Keratinocyte (primary cell): ENCODE measurements around the gene CNNM2. TPM values are rescaled to one million over a fixed set of nuclear protein-coding genes. Genes with fewer than 3 reads are reported as not detected.

Source experiments
- DNase-seq: peaks from one replicate; pipeline ENCODE4 v3.0.0-alpha.2; 2011; ENCODE audit warnings: low read depth, missing footprints, low spot score
- FAIRE-seq: peaks from 2 replicates; lab custom pipeline; 2011; peaks lifted over from hg19 to GRCh38; lab: Jason Lieb, UNC
- H2AFZ ChIP-seq: 2 replicates; pipeline ENCODE4 v1.6.0; 2012; ENCODE audit warnings: low read length, control low read depth, inconsistent platforms; ENCODE audit not compliant: control insufficient read depth
- H3K27ac ChIP-seq: 2 replicates; pipeline ENCODE4 v1.5.1; 2011; ENCODE audit warnings: low read length; ENCODE audit not compliant: control insufficient read depth, insufficient read depth
- H3K27me3 ChIP-seq: 3 replicates; pipeline ENCODE4 v1.6.0; 2011; ENCODE audit warnings: low read length; ENCODE audit not compliant: control insufficient read depth, insufficient read depth; ENCODE audit errors: extremely low read depth
- H3K36me3 ChIP-seq, 2 experiments: 2 replicates in 1 of 2; 3 replicates in 1 of 2; pipeline ENCODE4 v1.5.1; 2011; ENCODE audit warnings: low read length in 2 of 2, mild to moderate bottlenecking in 1 of 2; ENCODE audit not compliant: control insufficient read depth in 2 of 2, insufficient read depth in 2 of 2; ENCODE audit errors: extremely low read depth in 1 of 2
- H3K4me1 ChIP-seq: 3 replicates; pipeline ENCODE4 v1.5.1; 2011; ENCODE audit warnings: low read length; ENCODE audit not compliant: control insufficient read depth, insufficient read depth; ENCODE audit errors: extremely low read depth
- H3K4me2 ChIP-seq: 3 replicates; pipeline ENCODE4 v1.6.0; 2011; ENCODE audit warnings: low read depth, low read length; ENCODE audit not compliant: control insufficient read depth, insufficient read depth; ENCODE audit errors: extremely low read depth
- H3K4me3 ChIP-seq, 3 experiments: fragments of 200-600 bp in 1 of 3; sonication (generic) in 1 of 3; 2 replicates in 2 of 3; 3 replicates in 1 of 3; pipeline ENCODE4 v1.5.1; 2011 to 2016; ENCODE audit warnings: low read length in 3 of 3, mild to moderate bottlenecking in 3 of 3, control low read depth in 2 of 3, inconsistent platforms in 1 of 3, low read depth in 1 of 3, mixed read lengths in 1 of 3, mixed run types in 1 of 3, moderate library complexity in 1 of 3; ENCODE audit not compliant: control insufficient read depth in 2 of 3, insufficient read depth in 2 of 3; ENCODE audit errors: extremely low read depth in 1 of 3
- H3K79me2 ChIP-seq: 2 replicates; pipeline ENCODE4 v1.6.0; 2012; ENCODE audit warnings: low read length; ENCODE audit not compliant: control insufficient read depth, insufficient read depth
- H3K9ac ChIP-seq: 3 replicates; pipeline ENCODE4 v1.6.0; 2011; ENCODE audit warnings: low read length; ENCODE audit not compliant: control insufficient read depth, insufficient read depth; ENCODE audit errors: extremely low read depth
- H3K9me1 ChIP-seq: 3 replicates; pipeline ENCODE4 v1.6.0; 2011; ENCODE audit warnings: low read length; ENCODE audit not compliant: control insufficient read depth, insufficient read depth; ENCODE audit errors: extremely low read depth
- H3K9me3 ChIP-seq: 2 replicates; pipeline ENCODE4 v1.5.1; 2012; ENCODE audit warnings: low read depth, low read length; ENCODE audit not compliant: control insufficient read depth
- H4K20me1 ChIP-seq: 3 replicates; pipeline ENCODE4 v1.6.0; 2011; ENCODE audit warnings: low read length; ENCODE audit not compliant: control insufficient read depth, insufficient read depth; ENCODE audit errors: extremely low read depth
- CTCF ChIP-seq, 3 experiments: IDR thresholded peaks in 1 of 3; conservative IDR thresholded peaks in 1 of 3; optimal IDR thresholded peaks in 1 of 3; 2 replicates in 2 of 3; 3 replicates in 1 of 3; pipeline versions ENCODE3 to v1.5.1; 2011; ENCODE audit warnings: low read length in 3 of 3, mild to moderate bottlenecking in 3 of 3, moderate library complexity in 2 of 3, control low read depth in 1 of 3, inconsistent platforms in 1 of 3; ENCODE audit not compliant: insufficient read depth in 2 of 3; ENCODE audit errors: extremely low read depth in 1 of 3
- EZH2 ChIP-seq: IDR thresholded peaks from one replicate; pipeline ENCODE4 v1.6.1; 2012; ENCODE audit warnings: inconsistent platforms, mild to moderate bottlenecking, low read length, moderate library complexity
- dilution Hi-C: fragments of 300-500 bp; cut with MboI; formaldehyde crosslinking; loops from one replicate; pipeline ENCODE4 v1.7.0; 2020; ENCODE audit warnings: low sequenced_read_pairs; ENCODE audit not compliant: extremely low pct_ligation_motif_present
- polyA plus RNA-seq, 5 experiments: library from polyadenylated mRNA; depleted of rRNA in 3 of 5; stranded (reverse) in 3 of 5; stranded (forward) in 1 of 5; unstranded in 1 of 5; fragments of >200 nt; gene quantifications; 1 replicate in 1 of 5; 2 replicates in 3 of 5; 3 replicates in 1 of 5; pipeline versions ENCODE4 v1.2.1 to v1.2.3, GENCODE V29; 2011 to 2012; ENCODE audit warnings: missing spikeins in 2 of 5, low read depth in 1 of 5, low replicate concordance in 1 of 5

The CNNM2 gene
- polyA plus RNA-seq, 1 donor (not counting 4 experiments of a cell fraction or from before 2014, with no cell fraction given), result 1.5 TPM

- H3K4me2 ChIP-seq, result no peak overlapping the region
- H3K9ac ChIP-seq, result no peak overlapping the region
- no peak overlapping the region for H2AFZ ChIP-seq
- H3K9me1 ChIP-seq, result no peaks in the 10 kb centered on the region
- no peak for FAIRE-seq
- no peak overlapping the region for H3K27ac ChIP-seq
- dilution Hi-C loops, result no loop called here
- H3K4me1 ChIP-seq, result no peaks in the 10 kb centered on the region
- no peaks in the 10 kb centered on the region for H3K9me3 ChIP-seq
- no peak for TF ChIP-seq EZH2
- TF ChIP-seq CTCF (optimal IDR thresholded peaks at IDR 0.05 in 1 of 3, IDR thresholded peaks at IDR 0.05 in 1 of 3, conservative IDR thresholded peaks at IDR 0.05 in 1 of 3; ENCODE audit: extremely low read depth in 1 of 3, insufficient read depth in 2 of 3, low read length in 3 of 3), result no peak
- H4K20me1 ChIP-seq, result no peaks in the 10 kb centered on the region
- no peak for DNase-seq
- H3K36me3 ChIP-seq, result no peaks in the 10 kb centered on the region
- no peaks in the 10 kb centered on the region for H3K79me2 ChIP-seq
- no peaks in the 10 kb centered on the region for H3K27me3 ChIP-seq
- H3K4me3 ChIP-seq, result no peak overlapping the region
Observed at GRCh38 chr10:102930720-102931119, 12.6 kb downstream of the CNNM2 start.

- Histone ChIP-seq H3K27ac (no peak overlapping the region), H3K4me3 (no peak overlapping the region), H3K79me2 (no peaks in the 10 kb centered on the region), H3K9me1 (no peaks in the 10 kb centered on the region), H3K9ac (no peak overlapping the region), H3K4me2 (no peak overlapping the region), H4K20me1 (no peaks in the 10 kb centered on the region), H2AFZ (no peak overlapping the region), H3K27me3 (no peaks in the 10 kb centered on the region), H3K4me1 (no peaks in the 10 kb centered on the region), H3K9me3 (no peaks in the 10 kb centered on the region), H3K36me3 (no peaks in the 10 kb centered on the region)
- TF ChIP-seq CTCF (optimal IDR thresholded peaks at IDR 0.05 in 1 of 3, IDR thresholded peaks at IDR 0.05 in 1 of 3, conservative IDR thresholded peaks at IDR 0.05 in 1 of 3; ENCODE audit: extremely low read depth in 1 of 3, insufficient read depth in 2 of 3, low read length in 3 of 3), result no peak
- no peak for TF ChIP-seq EZH2
- dilution Hi-C loops, result no loop called here
- no peak for FAIRE-seq
- DNase-seq, result no peak
Observed at GRCh38 chr10:102931643-102932042, 13.5 kb downstream of the CNNM2 start.
